Measurements from ENCODE around the gene MID1. TPM values are rescaled to one million over a fixed set of nuclear protein-coding genes. Genes with fewer than 3 reads are reported as not detected.

MID1 gene
- total RNA-seq, 1 donor from 2014 or later: 7.0 TPM

GRCh38 chrX:10420134-10420533 is 200.3 kb downstream of the MID1 start:
- no peak for DNase-seq (ENCODE audit: missing footprints)
- intact Hi-C loops (cut with DNase I): no loop called here
- no peak for ATAC-seq

DNA sequence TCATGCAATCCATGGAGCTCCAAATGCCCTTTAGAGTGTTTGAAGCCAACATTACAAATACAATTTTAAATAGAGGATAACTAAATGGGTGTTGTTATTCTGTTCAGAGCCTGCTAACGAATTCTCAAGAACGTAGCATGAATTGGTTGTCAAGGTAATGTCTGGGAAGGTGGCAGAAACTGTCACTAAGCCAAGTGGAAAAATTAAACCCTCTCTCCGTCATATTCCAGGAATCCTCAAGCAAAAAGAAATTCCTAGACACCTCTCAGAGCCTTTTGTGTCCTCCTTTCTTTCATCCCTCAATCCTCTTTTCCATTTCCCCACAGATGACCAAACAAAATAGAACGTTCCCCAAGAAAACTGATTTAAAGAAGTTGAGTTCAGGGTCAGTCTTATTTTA is 204.0 kb downstream of the MID1 start:
- DNase-seq (ENCODE audit: missing footprints) (no peak), ATAC-seq (no peak)
- intact Hi-C loops (cut with DNase I): no loop called here

DNA sequence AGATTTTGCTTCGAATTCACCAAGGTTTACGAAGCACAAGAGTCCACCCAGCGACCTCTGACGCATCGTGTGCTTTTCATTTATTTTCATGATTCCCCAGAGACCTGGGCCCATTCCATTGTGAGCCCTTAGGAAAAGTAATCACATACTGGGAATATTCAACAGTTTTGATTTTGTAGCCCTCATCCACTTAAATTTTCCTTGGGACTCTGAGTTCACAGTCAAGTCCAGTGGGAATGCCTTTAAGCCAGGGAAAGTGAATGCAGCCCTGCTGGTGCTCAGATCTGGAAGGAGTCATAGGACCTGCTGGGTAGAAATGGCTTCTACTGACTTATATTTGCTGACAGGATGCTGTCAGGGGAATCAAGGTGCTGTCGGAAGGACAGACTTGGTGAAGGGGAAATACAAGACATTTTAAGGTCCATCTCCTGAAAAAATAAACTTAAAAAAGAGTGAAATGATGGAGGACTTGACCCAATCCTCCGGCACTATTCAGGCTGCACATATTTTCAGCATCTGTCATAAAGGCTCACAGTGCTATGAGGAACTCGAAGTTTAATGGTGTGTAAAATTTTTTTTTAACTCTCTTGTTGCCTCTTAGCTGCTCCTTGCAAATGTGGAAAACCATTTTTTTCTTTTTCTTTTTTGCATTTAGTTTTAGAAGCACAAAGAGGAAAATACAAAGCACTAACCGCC is 204.9 kb downstream of the MID1 start:
- intact Hi-C loops (cut with DNase I): no loop called here
- DNase-seq (ENCODE audit: missing footprints): no peak
- ATAC-seq: no peak

GRCh38 chrX:10414862-10415261 is 205.5 kb downstream of the MID1 start:
- DNase-seq (ENCODE audit: missing footprints): no peak
- intact Hi-C loops (cut with DNase I): no loop called here
- ATAC-seq: no peak

- intact Hi-C loops (cut with DNase I): no loop called here
- ATAC-seq (no peak), DNase-seq (ENCODE audit: missing footprints) (no peak)
Measured at GRCh38 chrX:10414156-10414824, 206.1 kb downstream of the MID1 start.

DNA sequence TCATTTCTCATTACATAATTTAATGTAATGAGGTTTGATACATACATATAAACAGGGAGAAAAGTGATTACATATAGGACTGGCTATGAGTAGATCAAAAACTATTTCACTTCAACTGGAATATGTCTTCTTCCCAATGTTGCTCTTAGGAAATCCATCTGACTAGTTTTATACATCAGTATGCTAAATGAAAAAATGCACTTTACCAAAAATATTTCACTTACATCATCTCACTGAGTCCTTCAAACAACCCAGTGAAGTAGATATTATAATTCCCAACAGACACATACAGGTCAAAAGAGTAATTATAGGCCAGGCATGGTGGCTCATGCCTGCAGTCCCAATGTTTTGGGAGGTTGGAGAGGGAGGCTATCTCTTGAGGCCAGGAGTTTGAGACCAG is 215.9 kb downstream of the MID1 start:
- no peak for DNase-seq (ENCODE audit: missing footprints)
- no peak for ATAC-seq
- intact Hi-C loops (cut with DNase I): no loop called here

DNA sequence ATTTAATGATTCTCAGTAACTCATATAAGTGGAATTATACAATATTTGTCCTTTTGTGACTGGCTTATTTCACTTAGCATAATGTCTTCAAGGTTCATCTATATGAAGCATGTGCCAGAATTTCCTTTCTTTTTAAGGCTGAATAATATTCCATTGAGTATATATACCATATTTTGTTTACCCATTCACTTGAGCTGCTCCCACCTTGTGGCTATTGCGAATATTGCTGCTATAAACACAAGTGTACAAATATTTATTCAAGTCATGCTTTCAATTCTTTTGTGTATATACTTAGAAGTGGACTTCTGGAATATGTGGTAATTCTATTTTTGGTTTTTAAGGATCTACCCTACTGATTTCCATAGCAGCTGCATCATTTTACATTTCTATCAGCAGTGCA is 219.1 kb downstream of the MID1 start:
- intact Hi-C loops (cut with DNase I): no loop called here
- DNase-seq (ENCODE audit: missing footprints) (no peak), ATAC-seq (no peak)

- ATAC-seq (no peak), DNase-seq (ENCODE audit: missing footprints) (no peak)
- intact Hi-C loops (cut with DNase I): no loop called here
Measured at GRCh38 chrX:10399043-10399741, 221.2 kb downstream of the MID1 start.

- DNase-seq (ENCODE audit: missing footprints) (no peak), ATAC-seq (no peak)
- intact Hi-C loops (cut with DNase I): no loop called here
Measured at GRCh38 chrX:10398215-10398614, 222.2 kb downstream of the MID1 start.

DNA sequence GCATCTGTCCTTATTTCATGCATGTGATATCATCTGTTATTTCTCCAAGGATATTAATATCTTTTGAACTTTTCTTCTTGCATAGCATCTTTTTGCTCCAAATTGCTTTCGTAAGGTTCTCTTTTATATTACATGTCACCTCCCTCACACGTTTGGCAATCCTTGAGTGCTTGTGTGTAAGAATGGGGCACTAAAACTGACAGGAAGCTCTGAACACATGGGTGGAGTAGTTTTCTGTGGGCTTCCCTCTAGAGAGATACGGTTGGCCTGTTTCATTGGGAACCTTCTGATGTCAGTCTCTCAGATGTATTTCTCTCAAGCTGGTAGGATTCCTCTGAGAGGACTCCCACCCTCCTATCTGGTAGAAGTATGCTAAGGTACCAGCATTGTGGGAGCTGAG is 223.0 kb downstream of the MID1 start:
- DNase-seq (ENCODE audit: missing footprints) (no peak), ATAC-seq (no peak)
- intact Hi-C loops (cut with DNase I): no loop called here

DNA sequence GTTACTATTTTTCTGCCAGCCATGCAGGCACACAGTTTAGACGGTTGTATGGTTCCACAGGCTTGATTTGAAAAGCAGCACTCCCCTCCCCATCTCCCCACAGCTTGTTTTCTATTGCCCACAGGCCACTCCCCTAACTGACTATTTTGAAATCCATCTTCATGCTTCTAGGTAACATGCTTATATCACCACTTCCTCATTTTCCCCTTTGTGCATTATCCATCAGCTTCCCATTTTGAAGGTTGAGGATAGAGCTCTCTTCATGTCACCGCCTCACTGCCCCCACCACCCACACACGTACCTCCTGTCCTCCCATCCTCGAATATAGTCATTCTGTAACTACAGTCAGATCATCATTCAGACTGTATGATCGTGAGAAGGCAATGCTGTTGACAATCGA is 224.7 kb downstream of the MID1 start:
- ATAC-seq: no peak
- intact Hi-C loops (cut with DNase I): no loop called here
- no peak for DNase-seq (ENCODE audit: missing footprints)
